ENCODE data around the gene S100A12.

DNA sequence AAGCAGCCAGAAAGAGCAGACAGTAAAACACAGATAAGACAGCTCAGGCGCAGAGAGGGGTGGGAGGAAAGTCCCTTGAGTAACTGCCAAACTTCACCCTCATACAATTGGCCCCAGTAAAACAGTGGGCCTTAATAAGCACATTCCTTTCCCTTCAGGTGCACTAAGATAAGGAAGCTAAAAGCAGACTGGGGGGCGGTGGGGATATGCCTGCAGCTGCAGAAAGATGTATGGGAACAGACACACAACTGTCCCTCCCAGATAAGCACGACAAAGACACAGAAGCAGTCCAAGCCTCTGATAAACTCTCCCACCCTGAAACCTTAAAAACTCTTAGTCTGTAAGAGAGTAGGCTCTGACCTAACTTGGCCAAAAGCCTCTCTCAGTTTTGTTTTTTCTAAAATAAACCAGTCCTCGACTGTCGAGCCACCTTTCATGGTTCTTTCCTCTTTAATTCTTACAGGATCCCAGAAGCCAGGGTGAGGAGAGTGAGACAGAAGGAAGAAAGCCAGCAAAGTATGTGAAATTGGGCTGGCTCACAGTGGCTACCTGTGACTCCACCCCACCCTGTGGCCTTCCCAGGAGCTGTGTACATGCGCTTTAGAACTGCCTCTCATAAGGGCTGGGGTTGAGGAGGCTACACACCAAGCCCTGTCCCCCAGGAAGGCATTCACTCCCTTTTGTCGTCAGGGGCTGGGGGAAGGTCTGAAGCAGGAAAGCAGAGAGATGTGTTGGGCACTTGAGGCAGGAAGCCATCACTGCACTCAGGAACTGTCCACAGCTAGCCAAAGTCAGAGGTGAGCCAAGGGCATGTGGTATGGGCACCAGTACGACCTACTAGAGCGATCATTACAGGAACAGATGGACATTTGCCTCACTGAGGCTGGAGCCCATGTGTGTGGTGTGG lies 31.4 kb downstream of the S100A12 start:
- TF ChIP-seq, protein P1, sequence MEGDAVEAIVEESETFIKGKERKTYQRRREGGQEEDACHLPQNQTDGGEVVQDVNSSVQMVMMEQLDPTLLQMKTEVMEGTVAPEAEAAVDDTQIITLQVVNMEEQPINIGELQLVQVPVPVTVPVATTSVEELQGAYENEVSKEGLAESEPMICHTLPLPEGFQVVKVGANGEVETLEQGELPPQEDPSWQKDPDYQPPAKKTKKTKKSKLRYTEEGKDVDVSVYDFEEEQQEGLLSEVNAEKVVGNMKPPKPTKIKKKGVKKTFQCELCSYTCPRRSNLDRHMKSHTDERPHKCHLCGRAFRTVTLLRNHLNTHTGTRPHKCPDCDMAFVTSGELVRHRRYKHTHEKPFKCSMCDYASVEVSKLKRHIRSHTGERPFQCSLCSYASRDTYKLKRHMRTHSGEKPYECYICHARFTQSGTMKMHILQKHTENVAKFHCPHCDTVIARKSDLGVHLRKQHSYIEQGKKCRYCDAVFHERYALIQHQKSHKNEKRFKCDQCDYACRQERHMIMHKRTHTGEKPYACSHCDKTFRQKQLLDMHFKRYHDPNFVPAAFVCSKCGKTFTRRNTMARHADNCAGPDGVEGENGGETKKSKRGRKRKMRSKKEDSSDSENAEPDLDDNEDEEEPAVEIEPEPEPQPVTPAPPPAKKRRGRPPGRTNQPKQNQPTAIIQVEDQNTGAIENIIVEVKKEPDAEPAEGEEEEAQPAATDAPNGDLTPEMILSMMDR (IDR thresholded peaks at IDR 0.05): no peak
- TF ChIP-seq POLR2A (IDR thresholded peaks at IDR 0.05): no peak
